ENCODE measurements around the gene LRRC75B.

- TF ChIP-seq CTCF (IDR thresholded peaks at IDR 0.05) (peak in 1 of 4 donors; percentile 44), POLR2A (IDR thresholded peaks at IDR 0.05) (peak; percentile 18)
Observed at GRCh38 chr22:24542641-24543040, 50.2 kb downstream of the LRRC75B start.
